H9 (cell line): ENCODE results near the gene MTMR12. TPM values are rescaled to one million over a fixed set of nuclear protein-coding genes. Genes with fewer than 3 reads are reported as not detected.

Experiments used
- DNase-seq: peaks from one replicate; pipeline ENCODE4 v3.0.0-alpha.2; 2017
- H2AFZ ChIP-seq: one replicate; pipeline ENCODE4 v1.6.1; 2013; ENCODE audit warnings: mild to moderate bottlenecking, low read length, control low read depth, moderate library complexity
- H2AK5ac ChIP-seq: 2 replicates; pipeline ENCODE4 v1.6.1; 2013; ENCODE audit warnings: low read length, control low read depth, mixed read lengths; ENCODE audit not compliant: insufficient read length
- H2BK120ac ChIP-seq: one replicate; pipeline ENCODE4 v1.6.1; 2013; ENCODE audit warnings: low read depth, mild to moderate bottlenecking, low read length, control low read depth, inconsistent platforms; ENCODE audit not compliant: poor library complexity, severe bottlenecking
- H2BK12ac ChIP-seq: 2 replicates; pipeline ENCODE4 v1.6.1; 2013; ENCODE audit warnings: low read length, control low read depth, mixed read lengths, low read depth; ENCODE audit not compliant: insufficient read length
- H2BK15ac ChIP-seq: 2 replicates; pipeline ENCODE4 v1.6.1; 2013; ENCODE audit warnings: low read depth, low read length, control low read depth
- H2BK20ac ChIP-seq: one replicate; pipeline ENCODE4 v1.6.1; 2013; ENCODE audit warnings: low read depth, mild to moderate bottlenecking, low read length, control low read depth, inconsistent platforms; ENCODE audit not compliant: poor library complexity, severe bottlenecking
- H2BK5ac ChIP-seq: 2 replicates; pipeline ENCODE4 v1.6.1; 2013; ENCODE audit warnings: low read length, control low read depth, mixed read lengths; ENCODE audit not compliant: insufficient read length
- H3K14ac ChIP-seq: 2 replicates; pipeline ENCODE4 v1.6.1; 2013; ENCODE audit warnings: low read length, control low read depth; ENCODE audit not compliant: insufficient read depth
- H3K18ac ChIP-seq: 2 replicates; pipeline ENCODE4 v1.6.1; 2013; ENCODE audit warnings: low read depth, mild to moderate bottlenecking, mixed read lengths, low read length, control low read depth; ENCODE audit not compliant: insufficient read length
- H3K23ac ChIP-seq: 2 replicates; pipeline ENCODE4 v1.6.1; 2013; ENCODE audit warnings: low read length, control low read depth, mixed read lengths, low read depth; ENCODE audit not compliant: insufficient read length
- H3K23me2 ChIP-seq: 2 replicates; pipeline ENCODE4 v1.6.1; 2013; ENCODE audit warnings: low read depth, mild to moderate bottlenecking, mixed read lengths, low read length, control low read depth; ENCODE audit not compliant: insufficient read length, poor library complexity, severe bottlenecking
- H3K27ac ChIP-seq: 2 replicates; pipeline ENCODE4 v1.5.1; 2013; ENCODE audit warnings: low read length, control low read depth, mixed read lengths, low read depth; ENCODE audit not compliant: insufficient read length
- H3K27me3 ChIP-seq: 2 replicates; pipeline ENCODE4 v1.6.1; 2013; ENCODE audit warnings: low read length, control low read depth, inconsistent platforms; ENCODE audit not compliant: insufficient read depth
- H3K4ac ChIP-seq: 2 replicates; pipeline ENCODE4 v1.6.1; 2013; ENCODE audit warnings: low read depth, mild to moderate bottlenecking, control low read depth, inconsistent platforms, low read length, moderate library complexity
- H3K4me1 ChIP-seq: 2 replicates; pipeline ENCODE4 v1.6.1; 2013; ENCODE audit warnings: low read length, control low read depth, inconsistent platforms; ENCODE audit not compliant: insufficient read depth
- H3K4me2 ChIP-seq: 2 replicates; pipeline ENCODE4 v1.6.1; 2013; ENCODE audit warnings: low read length, control low read depth, mixed read lengths; ENCODE audit not compliant: insufficient read length, insufficient read depth
- H3K56ac ChIP-seq: 2 replicates; pipeline ENCODE4 v1.6.1; 2013; ENCODE audit warnings: low read depth, mild to moderate bottlenecking, mixed read lengths, low read length, control low read depth; ENCODE audit not compliant: insufficient read length
- H3K79me1 ChIP-seq: 2 replicates; pipeline ENCODE4 v1.6.1; 2013; ENCODE audit warnings: low read depth, mild to moderate bottlenecking, moderate library complexity, low read length, control low read depth, inconsistent platforms; ENCODE audit not compliant: insufficient read depth, poor library complexity, severe bottlenecking
- H3K79me2 ChIP-seq: 2 replicates; pipeline ENCODE4 v1.6.1; 2013; ENCODE audit warnings: low read length, control low read depth, inconsistent platforms; ENCODE audit not compliant: insufficient read depth
- H3K9ac ChIP-seq: 2 replicates; pipeline ENCODE4 v1.6.1; 2013; ENCODE audit warnings: low read length, control low read depth, mixed read lengths; ENCODE audit not compliant: insufficient read length; ENCODE audit errors: extremely low read depth
- H3K9me3 ChIP-seq: one replicate; pipeline ENCODE4 v1.6.1; 2013; ENCODE audit warnings: low read depth, low read length, inconsistent platforms; ENCODE audit not compliant: control insufficient read depth
- H3T11ph ChIP-seq: one replicate; pipeline ENCODE4 v1.6.1; 2013; ENCODE audit warnings: mild to moderate bottlenecking, low read length, control low read depth, inconsistent platforms
- H4K20me1 ChIP-seq: one replicate; pipeline ENCODE4 v1.6.1; 2013; ENCODE audit not compliant: control insufficient read depth, insufficient read length, insufficient read depth
- H4K5ac ChIP-seq: 2 replicates; pipeline ENCODE4 v1.6.1; 2013; ENCODE audit warnings: low read depth, mild to moderate bottlenecking, mixed read lengths, low read length, control low read depth; ENCODE audit not compliant: insufficient read length
- H4K8ac ChIP-seq: replicated peaks from 2 replicates; pipeline ENCODE4 v1.6.1; 2013; ENCODE audit warnings: low read length, control low read depth, mixed read lengths, low read depth; ENCODE audit not compliant: insufficient read length
- H4K91ac ChIP-seq: 2 replicates; pipeline ENCODE4 v1.6.1; 2013; ENCODE audit warnings: low read depth, mild to moderate bottlenecking, moderate library complexity, mixed read lengths, low read length, control low read depth; ENCODE audit not compliant: insufficient read length
- H3K27ac Mint-ChIP-seq, 3 experiments: 2 replicates in 2 of 3; 3 replicates in 1 of 3; pipeline ENCODE4 v1.8.0; 2020 to 2021; ENCODE audit warnings: mixed read lengths in 3 of 3, mild to moderate bottlenecking in 1 of 3, moderate library complexity in 1 of 3
- H3K27me3 Mint-ChIP-seq: 2 replicates; pipeline ENCODE4 v1.8.0; 2021; ENCODE audit warnings: low read depth, mild to moderate bottlenecking, moderate library complexity, mixed read lengths
- H3K36me3 Mint-ChIP-seq, 3 experiments: 2 replicates in 2 of 3; 3 replicates in 1 of 3; pipeline ENCODE4 v1.8.0; 2020 to 2021; ENCODE audit warnings: low read depth in 3 of 3, mixed read lengths in 3 of 3; ENCODE audit not compliant: insufficient read depth in 1 of 3
- H3K4me1 Mint-ChIP-seq, 2 experiments: 2 replicates each; pipeline ENCODE4 v1.8.0; 2020; ENCODE audit warnings: mixed read lengths in 2 of 2
- H3K4me3 Mint-ChIP-seq, 2 experiments: 2 replicates in 1 of 2; 3 replicates in 1 of 2; pipeline ENCODE4 v1.8.0; 2020 to 2021; ENCODE audit warnings: mild to moderate bottlenecking in 2 of 2, mixed read lengths in 2 of 2, moderate library complexity in 1 of 2
- H3K9me3 Mint-ChIP-seq, 2 experiments: 2 replicates in 1 of 2; 3 replicates in 1 of 2; pipeline ENCODE4 v1.8.0; 2020; ENCODE audit warnings: mild to moderate bottlenecking in 2 of 2, mixed read lengths in 2 of 2, moderate library complexity in 1 of 2
- CTCF ChIP-seq: fragments of 200-600 bp; sonication (generic); conservative IDR thresholded peaks from 3 replicates; pipeline ENCODE4 v1.8.0; 2021; ENCODE audit warnings: antibody characterized with exemption, mild to moderate bottlenecking
- WGBS: extraction: QIAGEN DNeasy Blood & Tissue Kit; methylation state at CpG from one replicate; pipeline ENCODE4 v1.1.7; 2013; ENCODE audit warnings: missing lambda C conversion rate, low lambda C conversion rate, mixed read lengths; ENCODE audit not compliant: insufficient read length; ENCODE audit errors: extremely low coverage; 5-methylcytosine and 5-hydroxymethylcytosine counted together
- total RNA-seq: library from RNA; stranded (reverse); gene quantifications from 2 replicates; pipeline ENCODE4 v1.2.1, GENCODE V29; 2021

Gene MTMR12
- total RNA-seq, 1 experiment from 2014 or later, result 39.3 TPM

GRCh38 chr5:32233220-32233695 is 79.5 kb downstream of the MTMR12 start:
- Histone ChIP-seq H3K27ac (no peak overlapping the region), H3K79me2 (no peaks in the 10 kb centered on the region), H3K4ac (no peak overlapping the region), H2BK5ac (no peak overlapping the region), H3K23me2 (no peaks in the 10 kb centered on the region), H2BK15ac (no peak overlapping the region), H2BK12ac (no peak overlapping the region), H3K14ac (no peak overlapping the region), H3K4me1 (no peaks in the 10 kb centered on the region), H3K9me3 (no peaks in the 10 kb centered on the region), H3K18ac (no peak overlapping the region), H4K91ac (no peak overlapping the region), H4K20me1 (no peaks in the 10 kb centered on the region), H3K27me3 (no peaks in the 10 kb centered on the region), H4K5ac (no peak overlapping the region), H3K9ac (no peak overlapping the region), H2AK5ac (no peak overlapping the region), H3T11ph (no peak overlapping the region), H3K23ac (no peak overlapping the region), H2BK20ac (no peak overlapping the region), H3K4me2 (no peak overlapping the region), H2AFZ (no peak overlapping the region), H2BK120ac (no peak overlapping the region), H3K56ac (no peak overlapping the region), H4K8ac (no peak overlapping the region), H3K79me1 (no peaks in the 10 kb centered on the region)
- no peaks in the 10 kb centered on the region for H3K9me3 Mint-ChIP-seq
- H3K27me3 Mint-ChIP-seq, result no peaks in the 10 kb centered on the region
- peaks cover 6 to 16% of the 10 kb centered on the region in 2 experiments for H3K4me1 Mint-ChIP-seq
- no peak overlapping the region for H3K4me3 Mint-ChIP-seq
- DNase-seq, result no peak
- no CpG with 5 or more reads among the region's 3 CpGs for WGBS
- H3K36me3 Mint-ChIP-seq, result peaks cover 33 to 75% (median 62%) of the 10 kb centered on the region in 3 experiments
- peak overlapping the region in 1 of 3 experiments; percentile 26; a peak in 3 of 7 replicates for H3K27ac Mint-ChIP-seq
- TF ChIP-seq CTCF, result no peak
